Limb (tissue), 2 donors: ENCODE results near the gene KNDC1.

Experiments used
- DNase-seq, 2 donors: peaks; one replicate each; pipeline ENCODE4 v3.0.0-alpha.2; 2016; ENCODE audit errors: extremely low spot score in 2 of 2

KNDC1 gene

GRCh38 chr10:133239990-133240389 is 80.0 kb downstream of the KNDC1 start:
- DNase-seq, result no peak

- no peak for DNase-seq
Observed at GRCh38 chr10:133241501-133242205, 81.6 kb downstream of the KNDC1 start.

GRCh38 chr10:133242611-133243356 is 82.8 kb downstream of the KNDC1 start:
- no peak for DNase-seq

- DNase-seq, result no peak
Observed at GRCh38 chr10:133243593-133243992, 83.6 kb downstream of the KNDC1 start.

GRCh38 chr10:133245439-133246235 is 85.6 kb downstream of the KNDC1 start:
- DNase-seq, result no peak

GRCh38 chr10:133246236-133246626 is 86.2 kb downstream of the KNDC1 start:
- no peak for DNase-seq

- no peak for DNase-seq
Observed at GRCh38 chr10:133247681-133248333, 87.8 kb downstream of the KNDC1 start.

- DNase-seq, result no peak
Observed at GRCh38 chr10:133248334-133248715, 88.3 kb downstream of the KNDC1 start.

- DNase-seq, result no peak
Observed at GRCh38 chr10:133249094-133249780, 89.2 kb downstream of the KNDC1 start.

- no peak for DNase-seq
Observed at GRCh38 chr10:133249975-133250754, 90.1 kb downstream of the KNDC1 start.

GRCh38 chr10:133251388-133252222 is 91.6 kb downstream of the KNDC1 start:
- DNase-seq, result no peak

GRCh38 chr10:133252223-133252552 is 92.2 kb downstream of the KNDC1 start:
- no peak for DNase-seq

GRCh38 chr10:133253361-133253955 is 93.4 kb downstream of the KNDC1 start:
- DNase-seq, result no peak

- DNase-seq, result no peak
Observed at GRCh38 chr10:133254421-133255120, 94.6 kb downstream of the KNDC1 start.

- no peak for DNase-seq
Observed at GRCh38 chr10:133255323-133255722, 95.3 kb downstream of the KNDC1 start.

- no peak for DNase-seq
Observed at GRCh38 chr10:133257489-133258065, 97.6 kb downstream of the KNDC1 start.

GRCh38 chr10:133258066-133258817 is 98.2 kb downstream of the KNDC1 start:
- DNase-seq, result no peak
